HepG2 (cell line): ENCODE measurements around the gene FAM181A. TPM values are rescaled to one million over a fixed set of nuclear protein-coding genes. Genes with fewer than 3 reads are reported as not detected.

Source experiments
- ELF1 ChIP-seq: sonication (generic); formaldehyde crosslinking; IDR thresholded peaks from 2 replicates; pipeline ENCODE4 v1.4.0; 2020; ENCODE audit warnings: missing genetic modification reagents
- FOXA3 ChIP-seq: IDR thresholded peaks from 2 replicates; pipeline ENCODE4 v1.6.1; 2016; ENCODE audit warnings: missing genetic modification reagents, missing compliant biosample characterization
- GATAD2A ChIP-seq: IDR thresholded peaks from 2 replicates; pipeline ENCODE4 v1.6.1; 2016
- GFI1 ChIP-seq: sonication (generic); formaldehyde crosslinking; IDR thresholded peaks from 2 replicates; pipeline ENCODE4 v1.5.0; 2020; ENCODE audit warnings: missing genetic modification reagents, mild to moderate bottlenecking, borderline replicate concordance
- NFYB ChIP-seq: sonication (generic); formaldehyde crosslinking; IDR thresholded peaks from 2 replicates; pipeline ENCODE4 v1.4.0; 2020; ENCODE audit warnings: missing genetic modification reagents
- polyA plus RNA-seq, 8 experiments: library from polyadenylated mRNA; depleted of rRNA in 3 of 8; stranded (reverse) in 7 of 8; unstranded in 1 of 8; fragments of >200 nt; fragmentation: Illumina TruSeq in 4 of 8; extraction: Trizol in 4 of 8; gene quantifications; 2 replicates each; pipeline versions ENCODE4 v1.2.1 to v1.2.3, GENCODE V29; 2011 to 2016; ENCODE audit warnings: low read depth in 4 of 8, missing spikeins in 1 of 8, mixed read lengths in 1 of 8; ENCODE audit not compliant: insufficient read depth in 1 of 8
- total RNA-seq, 5 experiments: library from RNA; depleted of rRNA; stranded (reverse); fragments of >200 nt; fragmentation: Illumina TruSeq; extraction: Trizol; gene quantifications; 2 replicates each; pipeline ENCODE4 v1.2.3, GENCODE V29; 2016; ENCODE audit warnings: low read depth in 1 of 5
- TF ChIP-seq, protein P1 (sequence below), 2 experiments: fragments of 450-650 bp in 1 of 2; sonication (generic) in 1 of 2; formaldehyde crosslinking in 1 of 2; IDR thresholded peaks; 2 replicates each; pipeline versions ENCODE4 v1.6.1 to v1.8.0; 2016 to 2022; ENCODE audit warnings: antibody characterized with exemption in 1 of 2, mild to moderate bottlenecking in 1 of 2, missing genetic modification reagents in 1 of 2
- TF ChIP-seq, protein P2 (sequence below): sonication (generic); formaldehyde crosslinking; IDR thresholded peaks from 2 replicates; pipeline ENCODE4 v1.5.1; 2020; ENCODE audit warnings: mild to moderate bottlenecking, missing genetic modification reagents, moderate library complexity
- TF ChIP-seq, protein P3 (sequence below): IDR thresholded peaks from 2 replicates; pipeline ENCODE4 v1.4.0; 2020; ENCODE audit warnings: mild to moderate bottlenecking, missing genetic modification reagents

FAM181A gene
- total and polyA plus RNA-seq, 2 of the 13 experiments (the other 11 are each of a cell fraction or from before 2014, with no cell fraction given) = 1.1 to 1.5 TPM

DNA sequence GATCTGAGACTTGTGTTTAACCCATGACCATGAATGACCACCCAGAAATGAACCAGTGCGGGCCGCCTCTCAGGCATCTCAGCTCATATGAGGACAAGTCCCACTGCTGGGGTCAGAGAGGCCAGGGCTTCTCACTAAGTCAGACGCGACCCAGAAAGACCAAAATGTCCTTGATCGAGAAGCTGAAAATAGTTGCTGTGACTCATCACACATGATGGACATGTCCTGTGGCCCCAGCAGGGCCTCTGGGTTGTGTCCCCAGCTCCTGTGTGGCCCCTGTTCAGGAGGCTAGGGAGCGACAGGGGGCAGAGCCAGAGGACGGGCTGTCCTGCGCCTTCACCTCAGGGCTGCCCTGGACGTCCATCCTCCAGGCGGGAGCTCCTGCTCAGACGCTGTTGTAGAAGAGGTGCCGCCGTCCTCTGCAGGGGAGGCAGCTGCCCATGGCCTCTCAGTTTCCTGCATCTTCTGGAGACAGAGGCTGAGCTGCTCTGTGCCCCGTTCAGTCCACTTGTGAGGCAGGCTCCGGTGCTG, 29.0 kb upstream of the FAM181A start (continued):
- TF ChIP-seq, protein P1, sequence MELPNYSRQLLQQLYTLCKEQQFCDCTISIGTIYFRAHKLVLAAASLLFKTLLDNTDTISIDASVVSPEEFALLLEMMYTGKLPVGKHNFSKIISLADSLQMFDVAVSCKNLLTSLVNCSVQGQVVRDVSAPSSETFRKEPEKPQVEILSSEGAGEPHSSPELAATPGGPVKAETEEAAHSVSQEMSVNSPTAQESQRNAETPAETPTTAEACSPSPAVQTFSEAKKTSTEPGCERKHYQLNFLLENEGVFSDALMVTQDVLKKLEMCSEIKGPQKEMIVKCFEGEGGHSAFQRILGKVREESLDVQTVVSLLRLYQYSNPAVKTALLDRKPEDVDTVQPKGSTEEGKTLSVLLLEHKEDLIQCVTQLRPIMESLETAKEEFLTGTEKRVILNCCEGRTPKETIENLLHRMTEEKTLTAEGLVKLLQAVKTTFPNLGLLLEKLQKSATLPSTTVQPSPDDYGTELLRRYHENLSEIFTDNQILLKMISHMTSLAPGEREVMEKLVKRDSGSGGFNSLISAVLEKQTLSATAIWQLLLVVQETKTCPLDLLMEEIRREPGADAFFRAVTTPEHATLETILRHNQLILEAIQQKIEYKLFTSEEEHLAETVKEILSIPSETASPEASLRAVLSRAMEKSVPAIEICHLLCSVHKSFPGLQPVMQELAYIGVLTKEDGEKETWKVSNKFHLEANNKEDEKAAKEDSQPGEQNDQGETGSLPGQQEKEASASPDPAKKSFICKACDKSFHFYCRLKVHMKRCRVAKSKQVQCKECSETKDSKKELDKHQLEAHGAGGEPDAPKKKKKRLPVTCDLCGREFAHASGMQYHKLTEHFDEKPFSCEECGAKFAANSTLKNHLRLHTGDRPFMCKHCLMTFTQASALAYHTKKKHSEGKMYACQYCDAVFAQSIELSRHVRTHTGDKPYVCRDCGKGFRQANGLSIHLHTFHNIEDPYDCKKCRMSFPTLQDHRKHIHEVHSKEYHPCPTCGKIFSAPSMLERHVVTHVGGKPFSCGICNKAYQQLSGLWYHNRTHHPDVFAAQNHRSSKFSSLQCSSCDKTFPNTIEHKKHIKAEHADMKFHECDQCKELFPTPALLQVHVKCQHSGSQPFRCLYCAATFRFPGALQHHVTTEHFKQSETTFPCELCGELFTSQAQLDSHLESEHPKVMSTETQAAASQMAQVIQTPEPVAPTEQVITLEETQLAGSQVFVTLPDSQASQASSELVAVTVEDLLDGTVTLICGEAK (IDR thresholded peaks at IDR 0.05) = no peak
- TF ChIP-seq, protein P1 (CRISPR knock-in tag; IDR thresholded peaks at IDR 0.05) = no peak
- TF ChIP-seq FOXA3 (CRISPR knock-in tag) (0 out of 2 replicates have a peak, but pooled peaks have one; percentile 9), ELF1 (CRISPR knock-in tag) (no peak), GFI1 (CRISPR knock-in tag) (no peak), NFYB (CRISPR knock-in tag) (no peak), GATAD2A (CRISPR knock-in tag) (0 out of 2 replicates have a peak, but pooled peaks have one; percentile 21)
- TF ChIP-seq, protein P2, sequence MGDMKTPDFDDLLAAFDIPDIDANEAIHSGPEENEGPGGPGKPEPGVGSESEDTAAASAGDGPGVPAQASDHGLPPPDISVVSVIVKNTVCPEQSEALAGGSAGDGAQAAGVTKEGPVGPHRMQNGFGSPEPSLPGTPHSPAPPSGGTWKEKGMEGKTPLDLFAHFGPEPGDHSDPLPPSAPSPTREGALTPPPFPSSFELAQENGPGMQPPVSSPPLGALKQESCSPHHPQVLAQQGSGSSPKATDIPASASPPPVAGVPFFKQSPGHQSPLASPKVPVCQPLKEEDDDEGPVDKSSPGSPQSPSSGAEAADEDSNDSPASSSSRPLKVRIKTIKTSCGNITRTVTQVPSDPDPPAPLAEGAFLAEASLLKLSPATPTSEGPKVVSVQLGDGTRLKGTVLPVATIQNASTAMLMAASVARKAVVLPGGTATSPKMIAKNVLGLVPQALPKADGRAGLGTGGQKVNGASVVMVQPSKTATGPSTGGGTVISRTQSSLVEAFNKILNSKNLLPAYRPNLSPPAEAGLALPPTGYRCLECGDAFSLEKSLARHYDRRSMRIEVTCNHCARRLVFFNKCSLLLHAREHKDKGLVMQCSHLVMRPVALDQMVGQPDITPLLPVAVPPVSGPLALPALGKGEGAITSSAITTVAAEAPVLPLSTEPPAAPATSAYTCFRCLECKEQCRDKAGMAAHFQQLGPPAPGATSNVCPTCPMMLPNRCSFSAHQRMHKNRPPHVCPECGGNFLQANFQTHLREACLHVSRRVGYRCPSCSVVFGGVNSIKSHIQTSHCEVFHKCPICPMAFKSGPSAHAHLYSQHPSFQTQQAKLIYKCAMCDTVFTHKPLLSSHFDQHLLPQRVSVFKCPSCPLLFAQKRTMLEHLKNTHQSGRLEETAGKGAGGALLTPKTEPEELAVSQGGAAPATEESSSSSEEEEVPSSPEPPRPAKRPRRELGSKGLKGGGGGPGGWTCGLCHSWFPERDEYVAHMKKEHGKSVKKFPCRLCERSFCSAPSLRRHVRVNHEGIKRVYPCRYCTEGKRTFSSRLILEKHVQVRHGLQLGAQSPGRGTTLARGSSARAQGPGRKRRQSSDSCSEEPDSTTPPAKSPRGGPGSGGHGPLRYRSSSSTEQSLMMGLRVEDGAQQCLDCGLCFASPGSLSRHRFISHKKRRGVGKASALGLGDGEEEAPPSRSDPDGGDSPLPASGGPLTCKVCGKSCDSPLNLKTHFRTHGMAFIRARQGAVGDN (CRISPR knock-in tag) = peak; percentile 54
- TF ChIP-seq, protein P3, sequence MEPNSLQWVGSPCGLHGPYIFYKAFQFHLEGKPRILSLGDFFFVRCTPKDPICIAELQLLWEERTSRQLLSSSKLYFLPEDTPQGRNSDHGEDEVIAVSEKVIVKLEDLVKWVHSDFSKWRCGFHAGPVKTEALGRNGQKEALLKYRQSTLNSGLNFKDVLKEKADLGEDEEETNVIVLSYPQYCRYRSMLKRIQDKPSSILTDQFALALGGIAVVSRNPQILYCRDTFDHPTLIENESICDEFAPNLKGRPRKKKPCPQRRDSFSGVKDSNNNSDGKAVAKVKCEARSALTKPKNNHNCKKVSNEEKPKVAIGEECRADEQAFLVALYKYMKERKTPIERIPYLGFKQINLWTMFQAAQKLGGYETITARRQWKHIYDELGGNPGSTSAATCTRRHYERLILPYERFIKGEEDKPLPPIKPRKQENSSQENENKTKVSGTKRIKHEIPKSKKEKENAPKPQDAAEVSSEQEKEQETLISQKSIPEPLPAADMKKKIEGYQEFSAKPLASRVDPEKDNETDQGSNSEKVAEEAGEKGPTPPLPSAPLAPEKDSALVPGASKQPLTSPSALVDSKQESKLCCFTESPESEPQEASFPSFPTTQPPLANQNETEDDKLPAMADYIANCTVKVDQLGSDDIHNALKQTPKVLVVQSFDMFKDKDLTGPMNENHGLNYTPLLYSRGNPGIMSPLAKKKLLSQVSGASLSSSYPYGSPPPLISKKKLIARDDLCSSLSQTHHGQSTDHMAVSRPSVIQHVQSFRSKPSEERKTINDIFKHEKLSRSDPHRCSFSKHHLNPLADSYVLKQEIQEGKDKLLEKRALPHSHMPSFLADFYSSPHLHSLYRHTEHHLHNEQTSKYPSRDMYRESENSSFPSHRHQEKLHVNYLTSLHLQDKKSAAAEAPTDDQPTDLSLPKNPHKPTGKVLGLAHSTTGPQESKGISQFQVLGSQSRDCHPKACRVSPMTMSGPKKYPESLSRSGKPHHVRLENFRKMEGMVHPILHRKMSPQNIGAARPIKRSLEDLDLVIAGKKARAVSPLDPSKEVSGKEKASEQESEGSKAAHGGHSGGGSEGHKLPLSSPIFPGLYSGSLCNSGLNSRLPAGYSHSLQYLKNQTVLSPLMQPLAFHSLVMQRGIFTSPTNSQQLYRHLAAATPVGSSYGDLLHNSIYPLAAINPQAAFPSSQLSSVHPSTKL (CRISPR knock-in tag) = peak; percentile 60
